ENCODE results near the gene ITGAE. TPM values are rescaled to one million over a fixed set of nuclear protein-coding genes. Genes with fewer than 3 reads are reported as not detected.
A peak's percentile ranks its signal among the peaks of the same experiment; 100 is the strongest.
"Not testable (repeated sequence)": the region's sequence is repeated elsewhere in the genome, so short reads cannot be mapped to it uniquely, and the experiment has no call there.

The ITGAE gene
- total RNA-seq, 1 donor from 2014 or later: 15.8 TPM

GRCh38 chr17:3845621-3846436 is 44.8 kb upstream of the ITGAE start, which contains the start of gene NCBP3:
NCBP3 (minus strand) TSS chr17:3846246; CDS start chr17:3846223, 23 bp downstream.
- Histone ChIP-seq H3K4me1 (peaks cover 0 to 11% of the 10 kb centered on the region in 2 donors), H3K9me3 (no peaks in the 10 kb centered on the region), H3K36me3 (peaks cover 9 to 15% of the 10 kb centered on the region in 2 donors), H3K4me3 (peak within 1 kb of the TSS; percentile 96 to 99), H3K27ac (peak within 1 kb of the TSS; percentile 87 to 92), H3K27me3 (no peaks in the 10 kb centered on the region)
- peak; percentile 54 to 93 for DNase-seq (ENCODE audit: low spot score in 2 of 2)
- intact Hi-C loops (cut with DNase I): loop anchor here (5.0 to 10.0 kb wide), 4 partner anchors 46 to 226 kb away; partner anchors contain the start of genes CAMKK1, EMC6 and TAX1BP3
- peak; percentile 96 to 98 (median 97) for TF ChIP-seq CTCF (IDR thresholded peaks at IDR 0.05)

GRCh38 chr17:3845291-3845620 is 44.3 kb upstream of the ITGAE start:
- no peak for DNase-seq (ENCODE audit: low spot score in 2 of 2)

GRCh38 chr17:3844556-3844955 is 43.6 kb upstream of the ITGAE start:
- peak overlapping the region in 1 of 2 donors; percentile 96 for H3K4me3 ChIP-seq
- not testable (repeated sequence) for H3K27ac ChIP-seq; H3K27me3 ChIP-seq; H3K9me3 ChIP-seq; DNase-seq (ENCODE audit: low spot score in 2 of 2)
- peaks cover 13 to 26% of the 10 kb centered on the region in 2 donors for H3K36me3 ChIP-seq
- H3K4me1 ChIP-seq: peaks cover 0 to 11% of the 10 kb centered on the region in 2 donors
- intact Hi-C loops (cut with DNase I): loop anchor here (10.0 kb wide), 1 partner anchor 180 kb away; the partner anchor contains the start of genes EMC6 and TAX1BP3

More at GRCh38 chr17:3845291-3845620, 44.3 kb upstream of the ITGAE start:
- H3K4me1 ChIP-seq: peaks cover 0 to 11% of the 10 kb centered on the region in 2 donors
- H3K27me3 ChIP-seq: no peaks in the 10 kb centered on the region
- peak overlapping the region; percentile 87 to 92 for H3K27ac ChIP-seq
- peak overlapping the region; percentile 96 to 99 for H3K4me3 ChIP-seq
- H3K9me3 ChIP-seq: no peaks in the 10 kb centered on the region
- TF ChIP-seq CTCF (IDR thresholded peaks at IDR 0.05): no peak
- intact Hi-C loops (cut with DNase I): loop anchor here (5.0 to 10.0 kb wide), 4 partner anchors 47 to 227 kb away; partner anchors contain the start of genes CAMKK1, EMC6 and TAX1BP3
- H3K36me3 ChIP-seq: peaks cover 9 to 20% of the 10 kb centered on the region in 2 donors

GRCh38 chr17:3843935-3844516 is 43.0 kb upstream of the ITGAE start:
- DNase-seq (ENCODE audit: low spot score in 2 of 2): no peak
- peak in 1 of 3 experiments; percentile 19 for TF ChIP-seq CTCF (IDR thresholded peaks at IDR 0.05)

GRCh38 chr17:3838206-3838605 is 37.2 kb upstream of the ITGAE start:
- Histone ChIP-seq H3K4me3 (no peak overlapping the region), H3K9me3 (no peaks in the 10 kb centered on the region), H3K4me1 (peaks cover 0 to 5% of the 10 kb centered on the region in 2 donors), H3K36me3 (peaks cover 24 to 67% of the 10 kb centered on the region in 2 donors), H3K27me3 (no peaks in the 10 kb centered on the region), H3K27ac (no peak overlapping the region)
- intact Hi-C loops (cut with DNase I): no loop called here
- no peak for TF ChIP-seq CTCF (IDR thresholded peaks at IDR 0.05)
- DNase-seq (ENCODE audit: low spot score in 2 of 2): no peak

More at GRCh38 chr17:3843935-3844516, 43.0 kb upstream of the ITGAE start:
- intact Hi-C loops (cut with DNase I): loop anchor here (10.0 kb wide), 1 partner anchor 179 kb away; the partner anchor contains the start of genes EMC6 and TAX1BP3
- Histone ChIP-seq H3K4me1 (peaks cover 0 to 11% of the 10 kb centered on the region in 2 donors), H3K36me3 (peaks cover 17 to 32% of the 10 kb centered on the region in 2 donors), H3K27ac (no peak overlapping the region), H3K4me3 (no peak overlapping the region), H3K27me3 (no peaks in the 10 kb centered on the region), H3K9me3 (no peaks in the 10 kb centered on the region)
